Activated CD4-positive, alpha-beta T cell treated with anti-CD3 and anti-CD28 coated beads, Interleukin-2, Interleukin-4, amounts not matched to agents 100 ng/mL and 50 ng/mL, durations not matched to agents 16 hours and 8 hours (primary cell): Measurements from ENCODE around the gene FOXK2.

Experiments used
- DNase-seq: peaks from one replicate; pipeline ENCODE4 v3.0.0-alpha.2; 2020; ENCODE audit warnings: low spot score

FOXK2 gene

GRCh38 chr17:82644148-82644547 lies 124.6 kb downstream of the FOXK2 start:
- DNase-seq = no peak

GRCh38 chr17:82645516-82645915 lies 126.0 kb downstream of the FOXK2 start:
- DNase-seq = no peak

- DNase-seq = peak; percentile 19
Measured at GRCh38 chr17:82647593-82648164, 128.1 kb downstream of the FOXK2 start.

DNA sequence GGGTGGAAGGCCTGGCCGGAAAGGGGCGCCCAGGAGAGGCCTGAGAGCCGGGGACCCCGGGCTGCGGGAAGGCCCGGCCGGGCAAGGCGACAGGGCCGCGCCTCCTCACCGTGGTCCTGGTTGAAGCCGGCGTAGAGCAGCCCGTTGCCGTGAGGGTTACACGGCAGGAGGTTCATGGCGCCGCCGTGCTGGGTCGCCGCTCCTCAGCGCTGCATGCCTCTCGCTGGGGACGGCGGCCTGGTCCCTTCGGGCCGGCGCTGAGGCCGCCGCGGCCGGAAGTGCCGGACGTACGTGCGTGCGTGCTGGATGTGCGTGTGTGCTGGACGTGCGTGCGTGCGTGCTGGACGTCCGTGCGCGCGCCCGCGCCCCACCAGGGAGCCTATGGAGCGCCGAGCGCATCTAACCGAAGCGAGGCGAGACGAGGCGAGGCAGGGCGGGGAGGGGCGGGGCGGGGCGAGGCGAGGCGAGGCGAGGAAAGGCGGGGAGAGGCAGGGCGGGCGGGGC lies 128.7 kb downstream of the FOXK2 start, which contains the start of gene WDR45B:
WDR45B (minus strand) TSS at position 280 of the 504 bp plus-strand sequence; CDS start at position 176, 104 bp downstream.
- peak; percentile 89 for DNase-seq

DNA sequence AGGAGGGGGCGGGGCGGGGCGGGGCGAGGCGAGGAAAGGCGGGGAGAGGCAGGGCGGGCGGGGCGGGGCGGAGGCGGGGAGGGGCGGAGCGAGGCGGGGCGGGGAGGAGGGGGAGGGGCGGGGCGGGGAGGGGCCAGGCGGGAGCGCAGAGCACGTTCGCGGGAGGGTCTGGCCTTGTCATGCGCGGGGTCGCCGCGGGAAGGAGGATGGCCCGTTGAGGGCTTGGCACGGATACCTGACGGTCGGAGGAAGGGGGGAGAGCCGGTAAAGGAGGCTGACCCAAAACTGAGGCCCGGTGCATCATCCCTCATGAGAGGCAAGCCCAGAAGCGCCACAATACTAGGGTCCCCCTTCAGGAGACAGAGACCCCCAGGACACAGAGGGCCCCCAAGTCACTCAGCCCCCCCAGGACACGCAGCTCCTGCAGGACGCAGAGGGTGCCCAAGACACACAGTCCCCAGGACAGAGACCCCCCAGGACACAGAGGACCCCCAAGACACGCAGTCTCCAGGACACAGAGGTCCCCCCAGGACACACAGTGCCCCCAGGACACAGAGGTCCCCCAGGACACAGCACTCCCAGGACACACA lies 129.3 kb downstream of the FOXK2 start:
- DNase-seq = peak; percentile 11

DNA sequence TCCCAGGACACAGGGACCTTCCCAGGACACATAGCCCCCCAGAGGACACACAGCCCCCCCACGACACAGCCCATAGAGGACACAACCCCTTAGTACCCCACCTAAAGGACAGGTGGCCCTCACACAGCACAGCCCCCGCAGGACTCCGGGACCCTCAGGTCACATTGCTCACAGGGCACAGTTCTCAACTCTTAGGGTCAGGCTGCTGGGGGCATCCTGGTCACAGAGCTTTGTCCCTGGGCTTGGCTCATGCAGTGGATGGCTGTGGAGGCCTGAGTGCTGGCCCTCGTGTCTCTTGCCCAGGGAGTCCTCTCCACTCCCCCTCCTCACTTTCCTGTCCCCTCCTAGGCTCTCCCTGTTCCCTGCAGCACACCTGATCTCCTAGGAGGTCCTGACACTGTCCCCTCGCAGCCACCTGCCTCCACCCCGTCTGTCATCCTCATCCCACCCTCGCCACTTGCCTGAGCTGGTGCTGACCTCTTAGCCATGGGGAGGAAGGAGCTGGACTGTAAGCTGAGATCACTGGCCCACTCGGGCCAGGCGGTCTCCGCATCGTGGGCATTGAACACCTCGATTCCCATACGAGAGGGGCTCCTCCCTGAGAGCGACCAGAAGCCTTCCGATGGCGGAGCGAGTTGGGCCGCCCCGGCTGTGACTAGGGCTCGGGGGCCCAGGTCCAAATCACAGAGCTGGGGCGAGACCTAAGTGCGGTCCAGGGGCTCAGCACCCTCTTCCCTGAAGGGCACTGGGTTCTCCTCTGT lies 130.1 kb downstream of the FOXK2 start:
- DNase-seq = no peak

- no peak for DNase-seq
Measured at GRCh38 chr17:82650723-82651122, 131.2 kb downstream of the FOXK2 start.

DNA sequence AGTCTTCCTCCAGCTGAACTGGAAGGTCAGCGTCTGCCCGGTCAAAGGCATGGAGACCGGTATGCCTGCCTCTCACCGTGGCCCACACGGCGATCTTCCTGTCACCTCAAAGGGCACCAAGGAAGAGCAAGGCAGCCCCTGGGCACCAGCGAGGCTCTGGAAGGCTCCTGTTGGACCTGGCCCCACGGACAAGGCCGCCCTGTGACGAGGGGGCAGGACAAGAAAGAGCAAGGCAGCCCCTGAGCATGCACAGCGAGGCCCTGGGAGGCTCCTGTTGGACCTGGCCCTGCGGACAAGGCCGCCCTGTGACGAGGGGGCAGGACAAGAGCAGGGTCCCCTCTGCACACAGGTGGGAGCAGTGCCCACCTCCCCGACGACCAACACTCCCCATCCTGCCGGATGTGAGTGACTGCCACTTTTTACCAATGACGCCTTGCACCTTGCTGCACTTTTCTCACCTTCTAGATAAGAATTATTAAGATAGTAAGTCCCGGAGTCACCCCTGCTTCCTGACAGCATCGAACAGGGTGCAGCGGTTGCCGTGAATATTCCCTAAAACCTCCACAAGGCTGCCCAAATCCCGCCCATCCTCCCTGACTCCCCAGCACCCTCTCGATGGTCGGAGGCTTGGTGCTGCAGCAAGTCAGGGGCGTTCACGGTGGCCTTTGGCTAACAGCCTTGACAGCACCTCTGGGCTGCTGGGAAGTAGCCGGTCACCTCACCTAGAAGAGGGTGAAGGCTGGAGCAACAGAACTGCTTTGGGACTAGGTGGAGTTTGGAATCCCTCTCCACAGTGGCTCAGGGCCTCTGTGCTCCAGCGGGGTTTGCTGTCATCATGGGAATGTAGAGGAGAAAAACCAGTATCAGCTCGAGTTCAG lies 134.4 kb downstream of the FOXK2 start:
- DNase-seq = no peak
